ENCODE results near the gene GPR183.

GPR183 gene

DNA sequence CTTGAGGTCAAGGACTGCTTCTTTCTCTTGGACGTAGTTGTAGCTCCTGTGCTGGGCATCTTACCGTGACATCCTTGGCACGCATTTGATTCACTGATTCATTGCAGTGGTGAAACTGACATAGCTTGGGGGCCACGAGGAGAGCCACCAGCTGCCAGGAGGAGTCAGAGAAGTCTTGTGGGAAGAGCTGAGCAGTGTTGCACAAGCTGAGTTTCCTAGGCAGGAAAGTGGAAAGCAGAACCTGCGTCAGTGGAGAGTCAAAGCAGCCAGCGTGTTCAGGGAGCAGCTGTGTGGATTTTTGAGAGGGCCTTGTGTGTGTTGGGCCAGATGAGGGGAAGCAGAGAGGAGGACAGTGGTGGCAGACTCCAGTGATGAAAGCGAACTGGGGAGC, 5.3 kb upstream of the GPR183 start:
- DNase-seq (ENCODE audit: low read depth in 2 of 2), result no peak

GRCh38 chr13:99311748-99312492, 4.7 kb upstream of the GPR183 start:
- DNase-seq (ENCODE audit: low read depth in 2 of 2), result no peak

GRCh38 chr13:99311137-99311536, 3.9 kb upstream of the GPR183 start:
- no peak for DNase-seq (ENCODE audit: low read depth in 2 of 2)

DNA sequence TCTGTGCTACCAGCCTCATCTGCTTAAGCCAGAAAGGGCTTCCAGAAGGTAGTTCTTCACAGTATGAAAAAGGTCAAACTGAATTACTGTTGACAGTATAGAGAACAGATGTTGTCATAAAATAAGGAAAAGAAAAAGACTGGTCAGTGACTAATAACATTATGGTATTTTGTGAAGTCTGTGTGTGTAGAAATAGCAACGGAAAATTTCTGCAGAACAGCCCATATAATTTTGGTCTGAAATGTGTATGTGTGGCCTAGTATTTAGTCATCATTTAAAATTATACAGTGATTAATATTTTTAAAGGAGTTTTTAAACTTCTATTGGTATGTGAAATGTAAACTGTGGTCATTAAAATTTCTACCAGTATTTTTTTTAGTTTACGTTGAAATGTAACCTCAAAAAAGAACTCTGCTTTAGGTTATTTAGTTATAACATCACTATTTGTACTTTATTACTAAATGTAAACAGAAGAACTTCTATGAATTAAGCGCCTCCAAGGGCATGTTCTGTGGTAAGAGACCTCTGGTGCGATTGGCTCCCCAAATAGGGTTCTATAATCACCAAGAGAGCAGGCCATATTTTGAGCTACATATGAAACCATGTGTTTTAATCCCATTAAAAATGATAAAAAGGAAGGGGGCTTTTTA, 3.3 kb upstream of the GPR183 start:
- DNase-seq (ENCODE audit: low read depth in 2 of 2), result no peak

- no peak for DNase-seq (ENCODE audit: low read depth in 2 of 2)
Observed at GRCh38 chr13:99308471-99309087, 1.4 kb upstream of the GPR183 start.

GRCh38 chr13:99307648-99308339, 595 bp upstream of the GPR183 start:
- no peak for DNase-seq (ENCODE audit: low read depth in 2 of 2)

DNA sequence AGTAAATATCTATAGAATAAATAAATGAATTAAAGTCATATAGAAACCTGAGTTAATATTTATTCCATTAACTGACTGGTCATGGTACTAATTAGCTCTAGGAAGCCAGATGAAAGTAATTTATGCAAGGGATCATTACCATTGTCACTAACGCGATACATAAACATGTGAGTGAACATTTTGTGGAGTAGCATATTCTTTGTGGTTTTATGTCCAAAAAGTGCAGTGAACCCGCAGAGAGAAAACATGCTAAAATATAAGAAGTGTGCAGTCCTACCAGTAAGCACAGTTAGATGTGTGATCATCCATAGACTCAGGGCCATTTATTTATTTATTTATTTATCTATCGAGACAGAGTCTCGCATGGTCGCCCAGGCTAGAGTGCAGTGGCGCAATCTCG, 1.6 kb downstream of the GPR183 start:
- DNase-seq (ENCODE audit: low read depth in 2 of 2), result no peak

- DNase-seq (ENCODE audit: low read depth in 2 of 2), result no peak
Observed at GRCh38 chr13:99305158-99305557, 2.0 kb downstream of the GPR183 start.

GRCh38 chr13:99304541-99304940, 2.7 kb downstream of the GPR183 start:
- DNase-seq (ENCODE audit: low read depth in 2 of 2), result no peak

- no peak for DNase-seq (ENCODE audit: low read depth in 2 of 2)
Observed at GRCh38 chr13:99303863-99304521, 3.2 kb downstream of the GPR183 start.

DNA sequence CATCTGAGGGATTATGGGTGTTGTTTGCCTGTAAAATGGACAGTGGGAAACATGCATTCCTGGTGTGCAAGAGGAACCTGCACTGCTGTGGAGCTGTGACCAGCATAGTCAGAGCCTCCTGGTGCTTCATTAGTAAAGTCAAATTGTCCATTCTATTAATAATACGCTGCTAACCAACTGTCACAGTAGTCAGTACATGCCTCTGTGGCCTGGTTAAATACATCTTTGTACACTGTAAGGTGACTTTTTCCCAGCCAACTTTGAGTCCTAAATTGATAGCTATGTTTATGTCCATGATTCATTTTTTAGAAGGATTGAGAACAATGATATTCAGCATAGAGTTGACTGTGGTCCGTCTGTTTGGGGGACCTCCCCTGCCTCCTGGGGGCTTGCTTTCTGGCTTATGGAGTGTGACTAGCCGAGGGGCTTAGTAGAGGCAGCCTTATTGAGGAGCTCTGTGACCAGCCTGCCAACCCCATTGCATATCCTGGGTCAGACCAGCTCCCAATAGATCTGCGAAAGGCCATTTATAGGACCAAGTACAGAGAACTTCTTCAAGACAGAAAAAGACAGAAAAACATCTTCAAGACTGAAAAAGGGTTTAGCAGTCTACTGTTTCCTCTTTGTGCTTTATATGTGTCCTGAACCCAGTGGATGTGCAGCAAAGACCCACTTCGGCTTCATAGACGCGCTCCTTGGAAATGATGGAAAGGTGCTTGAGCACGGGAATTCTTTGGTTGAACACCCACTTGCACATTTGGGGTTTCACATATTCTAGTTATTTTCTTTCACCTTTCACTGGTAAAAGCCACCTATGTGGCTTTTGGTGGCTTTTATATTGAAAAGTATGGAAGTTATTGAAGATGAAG, 4.3 kb downstream of the GPR183 start:
- DNase-seq (ENCODE audit: low read depth in 2 of 2), result no peak

- DNase-seq (ENCODE audit: low read depth in 2 of 2), result no peak
Observed at GRCh38 chr13:99301913-99302636, 5.1 kb downstream of the GPR183 start.

DNA sequence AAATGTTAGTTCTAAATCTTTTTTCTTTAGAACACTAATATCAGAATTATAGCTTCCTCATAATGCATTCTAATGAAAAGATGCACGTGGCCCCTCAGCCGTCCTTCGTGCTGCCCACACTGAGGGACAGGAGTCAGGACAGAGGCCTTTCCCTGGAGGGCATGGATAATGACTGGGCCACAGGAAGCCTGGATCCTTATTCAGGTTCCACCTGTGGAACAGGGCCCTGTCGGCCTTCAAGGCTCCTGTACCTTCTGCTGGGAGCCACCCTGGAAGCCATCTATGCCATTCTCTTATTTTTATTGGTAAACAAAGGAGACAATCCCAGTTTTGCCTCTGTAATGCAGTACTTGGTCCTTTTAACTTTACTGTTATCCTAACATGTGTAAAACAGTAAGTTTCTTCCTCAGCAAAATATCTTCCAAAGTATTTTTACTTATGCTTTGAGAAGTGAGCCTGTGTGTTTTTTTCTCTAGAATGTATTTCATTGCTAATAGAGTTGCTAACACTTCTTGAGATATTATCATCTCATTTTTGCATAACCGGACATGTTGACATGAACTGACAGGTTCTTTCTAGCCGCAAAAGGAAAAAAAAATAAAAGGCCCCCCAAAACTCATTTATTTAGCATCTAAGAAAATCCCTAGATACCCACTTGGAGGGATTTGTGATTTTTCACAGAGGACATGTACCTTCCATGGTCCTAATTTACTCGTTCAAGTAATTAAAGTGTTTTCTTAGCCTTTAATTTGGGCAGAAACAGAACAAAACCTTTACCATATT, 6.0 kb downstream of the GPR183 start:
- DNase-seq (ENCODE audit: low read depth in 2 of 2), result no peak

DNA sequence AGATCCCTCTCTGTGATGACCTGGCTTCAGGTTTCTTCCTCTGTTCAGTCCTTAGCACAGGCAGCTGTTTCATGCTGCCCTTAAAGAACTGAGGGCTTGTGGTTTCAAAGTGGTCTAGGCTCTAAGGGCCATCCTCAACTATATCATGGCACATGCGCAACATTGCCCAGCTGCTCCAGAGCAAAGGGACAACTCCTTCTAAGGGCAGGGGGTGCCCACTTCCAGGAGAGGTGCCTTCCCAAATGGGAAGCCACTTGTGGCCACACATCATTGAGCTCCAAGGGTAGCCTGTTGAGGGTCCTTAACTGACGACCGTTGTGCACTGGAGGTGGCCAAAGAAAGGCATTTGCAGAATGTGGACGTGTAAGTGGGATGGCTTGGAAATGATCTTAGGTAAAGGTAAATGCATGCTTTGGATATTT, 7.3 kb downstream of the GPR183 start:
- DNase-seq (ENCODE audit: low read depth in 2 of 2), result no peak

GRCh38 chr13:99299256-99299919, 7.8 kb downstream of the GPR183 start:
- DNase-seq (ENCODE audit: low read depth in 2 of 2), result no peak

DNA sequence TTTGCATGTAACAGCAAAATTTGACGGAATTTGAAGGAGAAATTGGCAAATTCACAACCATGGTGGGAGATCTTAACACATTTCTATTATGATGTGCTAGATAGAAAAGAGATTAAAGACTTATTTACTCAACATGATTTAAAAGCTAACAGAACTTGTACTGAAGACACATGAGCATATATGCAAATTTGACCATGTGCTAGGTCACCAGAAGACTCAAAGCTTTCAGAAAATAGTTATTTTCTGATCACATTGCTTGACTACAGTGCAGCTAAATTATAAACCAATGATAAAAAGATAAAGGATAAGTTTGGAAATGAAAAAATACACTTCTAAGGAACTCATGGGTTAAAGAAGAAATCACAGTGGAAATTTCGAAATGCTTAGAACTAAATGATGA, 9.1 kb downstream of the GPR183 start:
- no peak for DNase-seq (ENCODE audit: low read depth in 2 of 2)

- DNase-seq (ENCODE audit: low read depth in 2 of 2), result no peak
Observed at GRCh38 chr13:99297331-99297730, 9.9 kb downstream of the GPR183 start.

GRCh38 chr13:99296398-99296797, 10.8 kb downstream of the GPR183 start:
- no peak for DNase-seq (ENCODE audit: low read depth in 2 of 2)

All from stimulated activated CD8-positive, alpha-beta memory T cell treated with anti-CD3 and anti-CD28 coated beads, Interleukin-2, amount 100 ng/mL, for 1 hour (primary cell).